ENCODE results near the gene CENPVL1. TPM values are rescaled to one million over a fixed set of nuclear protein-coding genes. Genes with fewer than 3 reads are reported as not detected.
"Not testable (repeated sequence)": the region's sequence is repeated elsewhere in the genome, so short reads cannot be mapped to it uniquely, and the experiment has no call there.

The CENPVL1 gene
- total RNA-seq, 6 experiments from 2014 or later: not detected

DNA sequence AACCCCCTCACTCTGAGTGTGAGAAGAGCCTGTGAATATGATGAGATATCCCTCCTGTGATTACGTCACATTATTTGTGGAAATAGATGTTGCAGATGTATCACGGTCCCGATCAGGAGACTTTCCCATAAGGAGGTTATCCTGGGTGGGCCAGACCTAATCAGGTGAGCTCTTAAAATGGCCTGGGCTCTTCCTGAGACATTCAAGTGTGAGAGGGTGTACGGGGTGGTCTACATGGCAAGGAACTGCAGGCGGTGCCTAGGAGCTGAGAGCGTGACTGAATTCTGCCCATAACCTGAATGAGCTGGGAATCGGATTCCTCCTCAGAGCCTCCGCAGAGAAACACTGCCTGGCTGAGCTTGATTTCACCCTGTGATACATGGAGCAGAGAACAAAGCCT is 12.9 kb upstream of the CENPVL1 start:
- H3K27ac ChIP-seq: no peak overlapping the region
- no peaks in the 10 kb centered on the region for H3K36me3 ChIP-seq
- no peaks in the 10 kb centered on the region for H3K4me1 ChIP-seq
- H3K4me3 ChIP-seq: no peak overlapping the region
- no peaks in the 10 kb centered on the region for H3K9me3 ChIP-seq
- DNase-seq: no peak
- H3K27me3 ChIP-seq: no peaks in the 10 kb centered on the region
- ATAC-seq: no peak
- TF ChIP-seq, protein P1, sequence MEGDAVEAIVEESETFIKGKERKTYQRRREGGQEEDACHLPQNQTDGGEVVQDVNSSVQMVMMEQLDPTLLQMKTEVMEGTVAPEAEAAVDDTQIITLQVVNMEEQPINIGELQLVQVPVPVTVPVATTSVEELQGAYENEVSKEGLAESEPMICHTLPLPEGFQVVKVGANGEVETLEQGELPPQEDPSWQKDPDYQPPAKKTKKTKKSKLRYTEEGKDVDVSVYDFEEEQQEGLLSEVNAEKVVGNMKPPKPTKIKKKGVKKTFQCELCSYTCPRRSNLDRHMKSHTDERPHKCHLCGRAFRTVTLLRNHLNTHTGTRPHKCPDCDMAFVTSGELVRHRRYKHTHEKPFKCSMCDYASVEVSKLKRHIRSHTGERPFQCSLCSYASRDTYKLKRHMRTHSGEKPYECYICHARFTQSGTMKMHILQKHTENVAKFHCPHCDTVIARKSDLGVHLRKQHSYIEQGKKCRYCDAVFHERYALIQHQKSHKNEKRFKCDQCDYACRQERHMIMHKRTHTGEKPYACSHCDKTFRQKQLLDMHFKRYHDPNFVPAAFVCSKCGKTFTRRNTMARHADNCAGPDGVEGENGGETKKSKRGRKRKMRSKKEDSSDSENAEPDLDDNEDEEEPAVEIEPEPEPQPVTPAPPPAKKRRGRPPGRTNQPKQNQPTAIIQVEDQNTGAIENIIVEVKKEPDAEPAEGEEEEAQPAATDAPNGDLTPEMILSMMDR (IDR thresholded peaks at IDR 0.05): no peak
- TF ChIP-seq POLR2A (IDR thresholded peaks at IDR 0.05): no peak
- intact Hi-C loops (cut with DNase I): no loop called here
- 30% methylated on average over 2 of the region's 8 CpGs for WGBS (ENCODE audit: insufficient coverage, low coverage, low lambda C conversion rate, missing lambda C conversion rate)

DNA sequence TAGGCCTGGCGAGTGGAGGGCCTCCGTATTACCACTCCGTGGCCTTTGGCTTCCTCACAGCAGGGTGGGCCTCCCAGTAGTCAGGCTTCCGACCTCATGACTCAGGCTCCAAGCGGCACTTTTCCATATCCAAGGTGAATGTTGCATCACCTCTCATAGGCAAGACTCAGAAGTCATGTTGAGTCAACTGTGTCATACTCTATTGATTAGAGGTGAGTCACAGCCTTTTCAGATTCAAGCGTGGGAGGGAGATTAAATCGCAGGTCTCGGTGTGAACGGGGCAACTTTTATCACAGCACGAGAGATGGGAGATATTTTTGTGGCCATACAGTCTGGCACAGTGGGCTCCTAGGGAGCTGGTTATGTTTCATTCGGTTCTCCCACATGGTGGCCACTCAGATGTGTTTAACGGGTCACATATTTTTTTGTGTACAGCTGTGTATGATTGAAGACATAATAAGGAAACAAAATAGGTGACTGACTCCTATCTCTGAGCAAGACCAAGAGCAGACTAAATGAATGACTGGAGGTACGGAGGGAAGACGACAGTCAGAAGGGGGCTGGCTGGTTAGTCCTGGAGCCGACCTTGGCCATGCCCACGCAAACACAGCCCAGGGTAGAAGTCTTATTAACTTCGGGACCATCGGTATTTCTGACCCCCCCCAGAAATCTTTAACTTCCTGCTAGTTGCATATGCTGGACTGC is 2.8 kb downstream of the CENPVL1 start:
- DNase-seq; intact Hi-C loops (cut with DNase I); H3K36me3 ChIP-seq; H3K4me1 ChIP-seq; H3K27ac ChIP-seq; H3K9me3 ChIP-seq; H3K4me3 ChIP-seq; H3K27me3 ChIP-seq: not testable (repeated sequence)
- ATAC-seq: peak in 1 of 4 donors; percentile 29
- WGBS (ENCODE audit: insufficient coverage, low coverage, low lambda C conversion rate, missing lambda C conversion rate): no CpG with 5 or more reads among the region's 18 CpGs

DNA sequence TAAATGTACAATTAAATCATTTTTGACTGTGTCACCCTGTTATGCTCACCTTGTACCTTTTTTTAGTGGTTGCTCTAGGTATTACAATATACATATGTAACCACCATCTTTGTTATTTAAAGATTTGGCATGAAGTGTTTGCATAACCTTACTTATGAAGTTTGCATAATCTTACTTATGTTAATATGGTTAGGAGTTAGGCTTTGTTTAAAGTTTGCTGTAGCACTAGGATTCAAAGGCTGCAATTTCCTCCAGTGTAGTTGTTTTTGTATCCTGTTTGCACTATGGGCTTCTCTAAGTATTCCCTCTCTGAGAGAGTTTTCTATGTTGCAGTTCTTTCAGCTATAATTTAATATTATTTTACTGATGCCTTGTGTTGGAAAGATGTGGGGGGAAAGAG is 17.9 kb downstream of the CENPVL1 start:
- no peak overlapping the region for H3K4me3 ChIP-seq
- TF ChIP-seq, protein P1 (IDR thresholded peaks at IDR 0.05): no peak
- TF ChIP-seq POLR2A (IDR thresholded peaks at IDR 0.05): no peak
- H3K36me3 ChIP-seq: no peaks in the 10 kb centered on the region
- no peak overlapping the region for H3K27ac ChIP-seq
- ATAC-seq (no peak), DNase-seq (no peak)
- intact Hi-C loops (cut with DNase I): no loop called here
- no peaks in the 10 kb centered on the region for H3K4me1 ChIP-seq
- H3K9me3 ChIP-seq: no peaks in the 10 kb centered on the region
- H3K27me3 ChIP-seq: no peaks in the 10 kb centered on the region

DNA sequence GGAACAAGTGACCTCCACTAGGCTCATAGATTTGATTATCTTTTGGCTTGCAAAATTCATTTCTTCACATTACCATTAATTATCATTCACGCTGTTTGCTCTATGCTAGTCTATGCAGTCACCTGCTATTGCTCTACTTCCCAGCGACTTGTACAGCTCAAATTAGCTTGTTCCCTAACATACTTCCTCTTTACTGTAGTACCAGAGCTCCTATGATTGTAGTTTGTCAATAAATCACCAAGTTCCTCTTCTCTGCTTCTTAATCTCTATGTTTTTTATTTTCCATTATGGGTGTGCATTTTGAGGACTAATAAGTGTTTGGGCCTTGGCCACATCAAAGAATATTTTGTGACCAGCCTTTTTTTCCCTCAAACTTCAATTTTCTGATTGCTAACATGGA is 26.8 kb downstream of the CENPVL1 start:
- H3K4me3 ChIP-seq: no peak overlapping the region
- intact Hi-C loops (cut with DNase I): no loop called here
- WGBS (ENCODE audit: insufficient coverage, low coverage, low lambda C conversion rate, missing lambda C conversion rate): 30% methylated on average over 2 of the region's 2 CpGs
- TF ChIP-seq, protein P1 (IDR thresholded peaks at IDR 0.05): no peak
- TF ChIP-seq POLR2A (IDR thresholded peaks at IDR 0.05): no peak
- H3K36me3 ChIP-seq: no peaks in the 10 kb centered on the region
- H3K27ac ChIP-seq: no peak overlapping the region
- H3K27me3 ChIP-seq: peaks cover 0 to 8% of the 10 kb centered on the region in 2 donors
- ATAC-seq (no peak), DNase-seq (no peak)
- no peaks in the 10 kb centered on the region for H3K4me1 ChIP-seq
- no peaks in the 10 kb centered on the region for H3K9me3 ChIP-seq

DNA sequence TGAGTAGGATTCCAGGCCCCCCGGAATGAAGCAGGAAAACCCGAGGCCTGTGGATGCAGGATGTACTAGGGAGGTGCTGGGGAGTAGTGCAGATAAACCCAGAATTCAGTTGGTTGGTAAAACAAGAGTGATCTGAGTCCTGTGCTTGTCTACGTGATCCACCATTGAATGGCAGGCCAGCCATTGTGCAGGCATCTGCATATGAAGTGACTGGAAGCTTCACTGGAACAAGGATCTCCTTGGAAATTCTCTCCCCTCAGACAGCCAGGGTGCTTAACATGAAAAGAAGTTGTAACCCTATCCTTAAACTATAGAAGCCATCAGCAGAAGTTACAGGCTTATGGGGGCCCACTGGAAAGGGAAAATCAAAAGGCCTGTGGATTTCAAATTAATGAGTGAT is 32.3 kb downstream of the CENPVL1 start:
- no CpG with 5 or more reads among the region's 3 CpGs for WGBS (ENCODE audit: insufficient coverage, low coverage, low lambda C conversion rate, missing lambda C conversion rate)
- TF ChIP-seq, protein P1 (IDR thresholded peaks at IDR 0.05): no peak
- TF ChIP-seq POLR2A (IDR thresholded peaks at IDR 0.05): no peak
- H3K9me3 ChIP-seq: no peaks in the 10 kb centered on the region
- intact Hi-C loops (cut with DNase I): no loop called here
- no peak for DNase-seq
- H3K4me3 ChIP-seq: peak overlapping the region in 1 of 3 donors; percentile 58
- no peaks in the 10 kb centered on the region for H3K4me1 ChIP-seq
- H3K27me3 ChIP-seq: peaks cover 0 to 3% of the 10 kb centered on the region in 2 donors
- H3K27ac ChIP-seq: no peak overlapping the region
- no peak for ATAC-seq
- no peaks in the 10 kb centered on the region for H3K36me3 ChIP-seq
